GM18508 (cell line): Measurements from ENCODE around the gene CEP72.
"Not testable (repeated sequence)": the region's sequence is repeated elsewhere in the genome, so short reads cannot be mapped to it uniquely, and the experiment has no call there.

Experiments
- ATAC-seq: cut with Tn5 transposase; IDR thresholded peaks from one replicate; pipeline ENCODE4 v1.9.1; 2021; ENCODE audit warnings: moderate number of reproducible peaks; ENCODE audit not compliant: insufficient read depth, unreplicated experiment

The CEP72 gene

DNA sequence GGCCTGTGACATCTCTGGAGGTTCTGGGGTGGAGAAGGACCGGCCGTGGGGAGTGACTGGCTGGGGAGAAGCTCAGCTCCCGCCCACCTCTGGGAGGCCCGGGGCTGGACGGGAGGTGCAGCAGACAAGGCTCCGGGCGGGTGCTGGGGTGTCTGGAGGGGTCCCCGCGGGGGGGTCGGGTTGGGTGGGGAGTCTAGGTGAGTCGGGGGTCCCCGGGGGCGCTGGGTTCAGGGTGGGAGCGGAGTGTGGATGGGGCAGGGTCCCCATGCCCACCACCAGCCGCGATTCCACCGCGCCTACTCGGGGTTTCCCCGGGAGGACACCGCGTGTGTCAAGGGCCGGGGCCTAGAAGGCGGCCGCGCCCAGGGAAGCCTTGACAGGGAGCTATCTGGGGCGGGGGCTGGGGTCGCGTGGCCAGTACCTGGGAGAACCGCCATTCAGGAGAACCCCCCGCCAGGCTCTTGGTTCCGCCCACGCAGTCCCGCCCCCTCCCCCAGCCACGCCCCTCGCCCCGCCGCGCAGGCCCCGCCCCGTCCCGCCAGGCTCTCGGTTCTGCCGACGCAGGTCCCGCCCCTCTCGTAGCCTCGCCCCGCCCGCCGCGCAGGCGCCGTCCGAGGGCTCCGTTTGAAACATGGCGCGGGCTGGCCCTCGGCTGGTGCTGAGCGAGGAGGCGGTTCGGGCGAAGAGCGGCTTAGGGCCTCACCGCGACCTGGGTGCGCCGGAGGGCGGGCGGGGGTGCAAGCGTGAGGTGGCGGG is at the start of gene CEP72:
TSS of gene CEP72 (plus strand) at position 610 of the 756 bp plus-strand sequence. CDS start at position 632, 22 bp downstream.
- no peak for ATAC-seq

GRCh38 chr5:565782-566440 is 46.2 kb upstream of the CEP72 start:
- no peak for ATAC-seq

DNA sequence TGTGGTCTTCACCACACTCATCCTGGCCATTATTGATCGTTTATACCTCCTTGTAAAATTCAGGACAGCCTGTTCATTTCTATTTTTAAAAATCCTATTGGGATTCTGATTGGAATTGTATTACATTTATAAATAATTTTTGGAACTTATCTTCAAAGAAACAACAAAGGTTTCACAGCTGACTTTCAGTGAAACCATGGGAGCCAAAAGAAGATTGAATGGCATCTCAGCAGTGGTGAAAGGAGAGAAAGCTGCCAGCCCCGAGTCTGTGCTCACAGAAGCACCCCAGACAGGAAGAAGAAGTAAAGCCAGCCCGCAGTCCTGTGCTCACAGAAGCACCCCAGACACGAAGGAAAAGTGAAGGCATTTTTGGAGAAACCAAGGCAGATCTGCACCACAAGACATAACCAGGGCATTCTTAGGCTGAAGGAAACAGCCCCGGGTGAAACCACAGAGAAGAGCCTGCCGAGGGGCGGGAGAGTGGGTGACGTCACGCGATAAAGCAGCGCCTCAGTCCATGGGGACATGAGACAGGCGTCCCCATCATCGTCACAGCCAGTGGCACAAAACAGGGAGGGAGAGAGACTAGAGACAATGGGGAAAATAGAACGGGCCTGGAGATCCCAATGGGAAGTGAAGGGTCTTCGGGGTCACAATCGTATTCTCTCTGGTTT is 45.4 kb upstream of the CEP72 start:
- no peak for ATAC-seq

DNA sequence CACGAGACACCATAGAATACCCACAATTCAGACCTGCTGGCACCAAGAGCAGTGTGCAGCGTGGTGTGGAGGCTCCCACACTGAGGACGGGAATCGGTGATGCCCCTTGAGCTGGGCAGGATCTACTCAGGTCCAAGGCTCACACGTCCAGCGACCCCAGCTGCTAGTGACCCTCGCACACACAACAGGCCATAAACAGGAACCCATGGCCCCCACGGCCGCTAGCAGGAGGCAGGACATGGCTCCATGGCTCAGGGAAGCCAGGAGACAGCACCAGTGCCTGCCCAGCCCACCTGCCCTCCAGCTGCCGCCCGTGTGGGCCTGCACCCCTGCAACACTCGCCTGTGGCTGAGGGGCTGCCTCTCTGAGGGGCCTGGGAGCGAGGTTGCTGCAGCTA is 44.5 kb upstream of the CEP72 start:
- ATAC-seq = no peak

DNA sequence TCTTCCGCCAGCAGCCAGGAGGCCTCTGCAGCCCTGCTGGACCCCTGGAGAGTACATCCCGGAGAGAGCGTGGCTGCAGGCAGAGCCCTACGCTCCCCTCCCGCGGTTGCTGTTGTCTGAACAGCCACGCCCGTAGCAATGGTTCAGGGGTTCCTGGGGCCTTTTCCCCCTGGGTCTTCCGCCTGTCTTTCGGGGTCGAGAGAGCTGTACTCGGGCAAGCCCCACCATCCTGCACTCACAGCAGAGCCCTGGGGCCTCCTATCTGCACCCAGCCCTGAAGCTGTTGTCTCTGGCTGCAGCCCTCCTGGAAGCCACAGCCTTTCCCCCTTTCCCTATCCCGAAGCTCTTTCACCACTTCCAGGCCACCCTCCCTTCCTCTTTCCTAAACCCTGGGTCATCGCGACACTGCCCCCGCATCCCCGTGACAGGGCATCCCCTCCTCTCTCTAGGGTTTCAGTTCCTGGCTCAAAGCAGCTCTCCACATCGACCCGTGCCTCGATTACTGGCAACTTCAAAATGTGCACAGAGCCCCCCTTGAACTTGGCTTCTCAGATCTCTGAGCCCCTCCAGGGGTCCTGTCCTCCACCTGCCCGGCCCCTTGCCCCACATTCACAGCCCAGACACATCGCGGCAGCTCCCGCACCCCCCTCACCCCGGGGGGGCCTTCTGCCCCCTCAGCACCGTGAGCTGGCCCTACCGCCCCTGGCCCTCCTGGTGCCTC is 43.9 kb upstream of the CEP72 start:
- no peak for ATAC-seq

GRCh38 chr5:568809-569208 is 43.3 kb upstream of the CEP72 start:
- no peak for ATAC-seq

DNA sequence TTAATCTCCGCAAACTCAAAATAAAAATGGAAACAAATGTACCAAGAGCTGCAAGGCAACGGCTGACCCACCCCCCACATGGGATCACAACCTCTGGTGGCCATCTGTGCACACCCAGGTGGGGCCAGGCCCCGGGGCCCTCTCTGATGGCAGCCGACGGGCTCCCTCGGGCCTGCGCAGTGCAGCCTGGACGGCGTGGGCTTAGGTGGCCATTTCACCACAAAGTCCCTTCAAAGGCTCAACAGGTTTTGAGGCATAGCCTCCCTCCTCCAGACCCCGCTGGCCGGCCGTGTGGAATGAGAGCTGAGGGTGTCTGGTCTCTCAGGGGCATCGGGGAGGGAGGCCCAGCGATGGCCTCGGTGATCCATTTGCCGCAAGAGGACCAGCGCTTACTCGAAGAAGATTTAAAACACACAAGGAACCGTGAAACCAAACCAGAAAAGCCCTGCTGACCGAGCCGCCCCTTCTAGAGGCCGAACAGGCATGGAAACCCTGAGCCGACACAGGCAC is 42.7 kb upstream of the CEP72 start:
- ATAC-seq = no peak

DNA sequence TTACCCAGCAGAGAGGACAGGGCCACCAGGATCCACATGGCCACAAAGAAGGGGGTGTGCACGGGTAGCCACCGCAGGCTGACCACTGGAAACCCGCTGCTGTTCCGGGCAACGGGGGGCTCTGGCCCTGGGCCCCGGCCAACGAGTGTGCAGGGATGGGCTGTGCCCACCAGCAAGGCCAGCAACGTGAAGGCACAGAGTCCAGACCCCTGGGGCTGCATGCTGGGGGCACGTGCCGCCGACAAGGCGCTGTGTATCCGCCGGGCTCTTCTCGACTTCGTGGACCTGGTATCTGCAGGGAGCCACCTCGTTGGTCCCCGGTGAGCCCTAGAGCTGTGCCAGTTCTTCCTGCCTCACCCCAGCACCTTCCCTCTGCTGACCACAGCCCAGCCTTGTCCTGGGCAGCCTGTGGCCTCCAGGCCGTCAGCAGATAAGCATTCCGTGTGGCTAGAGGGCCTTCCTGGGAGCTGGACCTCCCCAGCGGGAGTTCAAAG is 42.2 kb upstream of the CEP72 start:
- no peak for ATAC-seq

- ATAC-seq = no peak
Measured at GRCh38 chr5:570446-570845, 41.7 kb upstream of the CEP72 start.

DNA sequence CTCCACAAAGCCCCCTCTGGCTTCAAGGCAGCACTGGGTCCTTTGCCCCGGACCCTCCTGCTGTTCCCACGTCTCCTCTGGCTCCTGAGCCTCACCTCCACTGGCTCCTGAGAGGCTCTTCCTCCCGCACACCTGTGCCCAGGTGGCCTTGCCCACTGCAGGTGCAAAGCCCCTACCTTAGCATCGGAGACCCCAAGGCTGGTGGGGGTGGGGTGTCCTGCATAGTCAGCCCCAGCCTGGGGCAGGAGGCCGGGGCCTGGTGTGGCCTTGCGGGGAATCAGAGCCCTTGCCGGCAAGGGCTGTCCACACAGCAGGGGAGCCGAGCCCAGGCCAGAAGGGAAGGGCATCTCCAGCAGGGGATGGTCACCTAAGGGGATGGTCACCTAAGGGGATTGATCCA is 41.3 kb upstream of the CEP72 start:
- ATAC-seq = no peak

DNA sequence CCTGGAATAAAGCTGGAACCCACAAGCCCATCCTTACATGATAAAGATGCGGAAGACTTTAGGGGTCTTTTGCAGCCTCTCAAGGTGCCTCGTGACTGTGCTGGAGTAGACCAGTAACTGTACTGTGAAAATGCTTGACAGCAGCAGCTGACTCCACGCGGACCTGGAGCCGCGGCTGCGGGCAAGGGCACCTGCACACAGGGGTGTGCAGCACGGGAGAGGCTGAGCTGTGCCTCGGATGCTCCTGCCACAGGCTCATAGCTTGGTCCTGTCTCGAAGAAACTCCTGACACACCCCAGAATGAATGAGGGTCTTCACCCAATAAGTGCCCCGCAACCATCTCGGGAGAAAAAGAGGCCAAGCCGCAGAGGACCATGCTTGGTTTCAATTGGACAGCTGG is 40.3 kb upstream of the CEP72 start:
- no peak for ATAC-seq

GRCh38 chr5:572398-573019 is 39.6 kb upstream of the CEP72 start:
- no peak for ATAC-seq

DNA sequence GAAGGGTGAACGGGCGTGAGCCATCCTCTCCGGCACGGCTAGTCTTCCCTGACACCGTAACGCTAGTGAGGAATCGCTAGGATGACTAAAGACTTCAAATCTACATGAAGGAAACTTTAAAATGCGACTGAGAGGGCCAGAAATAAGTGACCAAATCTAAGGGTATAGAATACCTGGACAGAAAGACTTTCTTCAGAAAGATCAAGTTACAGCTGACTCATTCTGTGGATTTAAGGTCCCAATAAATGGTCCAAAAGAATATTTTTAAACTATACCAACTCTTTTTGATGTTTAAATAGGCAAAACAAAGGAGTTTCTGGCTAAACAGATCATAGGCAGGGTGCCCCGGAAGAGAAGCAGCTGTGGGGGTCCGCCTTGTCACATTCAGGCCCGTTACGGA is 38.9 kb upstream of the CEP72 start:
- ATAC-seq = no peak

- ATAC-seq = no peak
Measured at GRCh38 chr5:573976-574375, 38.2 kb upstream of the CEP72 start.

DNA sequence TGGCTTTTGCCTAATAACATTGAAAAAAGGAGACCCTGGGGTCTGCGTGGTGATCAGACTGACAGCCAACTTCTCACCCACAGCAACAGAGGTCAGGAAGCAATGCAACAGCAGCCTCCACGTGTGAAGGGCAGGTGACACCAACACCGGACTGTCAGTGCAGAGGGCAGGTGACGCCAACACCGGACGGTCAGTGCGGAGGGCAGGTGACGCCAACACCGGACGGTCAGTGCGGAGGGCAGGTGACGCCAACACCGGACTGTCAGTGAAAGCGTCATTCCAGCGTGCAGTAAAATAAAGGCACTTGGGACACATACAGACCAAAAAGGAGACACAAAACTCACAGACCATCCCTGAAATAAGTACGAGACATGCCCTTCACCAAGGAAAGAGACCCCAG is 37.2 kb upstream of the CEP72 start:
- no peak for ATAC-seq

GRCh38 chr5:575636-576035 is 36.5 kb upstream of the CEP72 start:
- no peak for ATAC-seq

- not testable (repeated sequence) for ATAC-seq
Measured at GRCh38 chr5:577214-577613, 34.9 kb upstream of the CEP72 start.

- ATAC-seq = no peak
Measured at GRCh38 chr5:577800-578199, 34.3 kb upstream of the CEP72 start.

DNA sequence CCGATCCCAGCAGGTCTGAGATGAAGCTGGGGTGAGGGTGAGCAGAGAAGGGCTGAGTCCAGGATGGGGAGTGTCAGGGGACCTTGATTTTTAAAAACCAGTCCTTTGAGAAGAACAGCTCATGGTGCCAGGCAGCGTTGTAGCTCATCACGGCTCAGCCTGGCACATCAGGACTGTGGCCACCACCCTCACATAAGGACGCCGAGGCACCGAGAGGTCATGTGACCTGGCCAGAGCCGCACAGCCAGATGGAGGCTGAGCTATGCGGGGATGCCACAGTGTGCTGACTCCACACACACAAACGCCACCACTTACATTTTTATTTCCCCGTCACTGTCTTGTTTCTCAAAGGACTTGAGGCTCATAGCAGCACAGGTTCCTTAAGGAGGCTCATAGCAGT is 32.9 kb upstream of the CEP72 start:
- ATAC-seq = no peak

DNA sequence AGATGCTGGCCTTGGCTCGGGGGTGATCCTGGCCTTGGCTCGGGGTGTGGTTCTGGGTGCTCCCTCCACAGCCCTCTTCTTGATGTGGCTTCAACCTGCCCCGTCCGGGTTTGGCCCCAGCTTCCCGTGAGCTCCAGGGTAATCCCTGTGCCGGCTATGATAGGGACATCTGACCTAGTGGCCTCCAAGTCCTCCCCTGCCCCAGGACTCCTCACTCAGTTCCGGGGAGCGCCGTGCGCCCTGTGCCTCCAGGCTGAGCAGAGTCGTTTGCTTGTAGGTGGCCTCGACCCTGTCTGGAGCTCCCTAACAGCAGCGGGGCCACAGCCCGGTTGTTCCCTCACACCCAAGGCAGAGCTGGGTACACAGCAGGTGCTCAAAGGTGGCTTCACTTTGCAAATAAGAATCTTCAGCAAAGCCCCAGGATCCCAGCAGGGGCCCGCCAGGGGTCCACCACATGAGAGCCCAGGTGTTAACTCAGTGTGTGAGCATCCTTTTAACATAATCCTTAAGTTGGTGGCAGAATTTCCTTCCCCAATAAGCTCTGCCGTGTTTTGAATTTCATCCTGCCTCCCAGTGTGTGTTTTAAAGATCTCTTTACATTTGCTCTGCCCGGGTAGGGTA is 32.3 kb upstream of the CEP72 start:
- no peak for ATAC-seq
